ENCODE data around the gene KCP. TPM values are rescaled to one million over a fixed set of nuclear protein-coding genes. Genes with fewer than 3 reads are reported as not detected.

KCP gene
- polyA plus RNA-seq, 3 donors: 0.11 to 0.16 TPM; not detected in 1

GRCh38 chr7:128936798-128937197, 26.3 kb upstream of the KCP start:
- Mint-ChIP-seq H3K27me3 (ENCODE audit: low read depth in 3 of 3) (peaks cover 0 to 1% (median 0%) of the 10 kb centered on the region in 3 donors), H3K4me1 (peaks cover 80% of the 10 kb centered on the region), H3K27ac (peak overlapping the region; percentile 77 to 94 (median 87)), H3K4me3 (peak overlapping the region; percentile 82 to 99), H3K36me3 (peaks cover 3 to 5% of the 10 kb centered on the region in 2 donors), H3K9me3 (no peaks in the 10 kb centered on the region)
- no peaks in the 10 kb centered on the region for H3K9me3 ChIP-seq (replicated peaks in 1 of 2; ENCODE audit: control insufficient read depth in 1 of 2, insufficient read depth in 1 of 2, low read length in 2 of 2)
- peaks cover under 1 to 1% of the 10 kb centered on the region in 2 donors for H3K36me3 ChIP-seq (replicated peaks in 1 of 2; ENCODE audit: control insufficient read depth in 1 of 2, insufficient read depth in 2 of 2, low read length in 2 of 2)
- H2AFZ ChIP-seq (ENCODE audit: insufficient read depth, low read depth, low read length, poor library complexity, severe bottlenecking): no peak overlapping the region
- H3K27ac ChIP-seq (ENCODE audit: low read depth in 1 of 2, low read length in 2 of 2): peak overlapping the region in 1 of 2 donors; percentile 97
- peak overlapping the region in 1 of 3 experiments; percentile 97 for H3K4me3 ChIP-seq (replicated peaks in 1 of 3; ENCODE audit: low read depth in 2 of 3, low read length in 3 of 3)
- intact Hi-C loops (cut with micrococcal nuclease): no loop called here
- no peak for TF ChIP-seq CTCF (IDR thresholded peaks at IDR 0.05)
- 100% methylated on average over 1 of the region's 4 CpGs for WGBS (ENCODE audit: insufficient coverage)
- H3K79me2 ChIP-seq (ENCODE audit: insufficient read depth, low read length): peaks cover 71% of the 10 kb centered on the region
- peak overlapping the region; percentile 95 for H3K9ac ChIP-seq (ENCODE audit: insufficient read depth, low read length, poor library complexity, severe bottlenecking)
- peak overlapping the region; percentile 86 for H3K4me2 ChIP-seq (replicated peaks; ENCODE audit: extremely low read depth, low read length, poor library complexity, severe bottlenecking)
- H4K20me1 ChIP-seq (ENCODE audit: insufficient read depth, low read length): peaks cover 17% of the 10 kb centered on the region
- peaks cover 79 to 85% of the 10 kb centered on the region in 2 donors for H3K4me1 ChIP-seq (ENCODE audit: control insufficient read depth in 1 of 2, insufficient read depth in 2 of 2, low read length in 2 of 2)
- DNase-seq: no peak
- H3K27me3 ChIP-seq (ENCODE audit: control insufficient read depth in 2 of 2, insufficient read depth in 2 of 2, low read length in 2 of 2): no peaks in the 10 kb centered on the region

- Histone ChIP-seq H3K9me3 (replicated peaks in 1 of 2; ENCODE audit: control insufficient read depth in 1 of 2, insufficient read depth in 1 of 2, low read length in 2 of 2) (no peaks in the 10 kb centered on the region), H3K27me3 (ENCODE audit: control insufficient read depth in 2 of 2, insufficient read depth in 2 of 2, low read length in 2 of 2) (no peaks in the 10 kb centered on the region), H3K4me3 (replicated peaks in 1 of 3; ENCODE audit: low read depth in 2 of 3, low read length in 3 of 3) (peak overlapping the region; percentile 1 to 41 (median 1)), H3K4me1 (ENCODE audit: control insufficient read depth in 1 of 2, insufficient read depth in 2 of 2, low read length in 2 of 2) (peaks cover 66 to 71% of the 10 kb centered on the region in 2 donors), H3K79me2 (ENCODE audit: insufficient read depth, low read length) (peaks cover 57% of the 10 kb centered on the region), H2AFZ (ENCODE audit: insufficient read depth, low read depth, low read length, poor library complexity, severe bottlenecking) (peak overlapping the region; percentile 69), H3K27ac (ENCODE audit: low read depth in 1 of 2, low read length in 2 of 2) (peak overlapping the region; percentile 85 to 91), H3K36me3 (replicated peaks in 1 of 2; ENCODE audit: control insufficient read depth in 1 of 2, insufficient read depth in 2 of 2, low read length in 2 of 2) (no peaks in the 10 kb centered on the region), H3K9ac (ENCODE audit: insufficient read depth, low read length, poor library complexity, severe bottlenecking) (peak overlapping the region; percentile 64), H4K20me1 (ENCODE audit: insufficient read depth, low read length) (peaks cover 4% of the 10 kb centered on the region), H3K4me2 (replicated peaks; ENCODE audit: extremely low read depth, low read length, poor library complexity, severe bottlenecking) (peak overlapping the region; percentile 68)
- no peak for TF ChIP-seq CTCF (IDR thresholded peaks at IDR 0.05)
- peaks cover 0 to 3% (median 0%) of the 10 kb centered on the region in 3 donors for H3K27me3 Mint-ChIP-seq (ENCODE audit: low read depth in 3 of 3)
- intact Hi-C loops (cut with micrococcal nuclease): loop anchor here in 1 of 2 donors (2.0 kb wide), 1 partner anchor 73 kb away; the partner anchor contains the start of gene ATP6V1F
- WGBS (ENCODE audit: insufficient coverage): 12% methylated on average over 3 of the region's 6 CpGs
- peaks cover 71% of the 10 kb centered on the region for H3K4me1 Mint-ChIP-seq
- H3K9me3 Mint-ChIP-seq: no peaks in the 10 kb centered on the region
- peaks cover 0 to 3% of the 10 kb centered on the region in 2 donors for H3K36me3 Mint-ChIP-seq
- peak overlapping the region; percentile 92 to 100 (median 98) for H3K27ac Mint-ChIP-seq
- peak overlapping the region; percentile 68 to 83 for H3K4me3 Mint-ChIP-seq
- DNase-seq: no peak
Measured at GRCh38 chr7:128935342-128935730, 24.8 kb upstream of the KCP start.

Measured in CD14-positive monocyte (primary cell).